CD4-positive, alpha-beta T cell treated with Interleukin-15 for 4 hours (primary cell): Measurements from ENCODE around the gene MYH4.

Experiments used
- DNase-seq: peaks from one replicate; pipeline ENCODE4 v3.0.0-alpha.2; 2020; ENCODE audit warnings: low spot score

Gene MYH4

GRCh38 chr17:10421900-10422542, 47.3 kb downstream of the MYH4 start, which contains the start of gene MYH8:
Gene MYH8, minus strand, starts transcription at chr17:10421950. Its CDS starts 1,723 bp downstream, at chr17:10420227.
- no peak for DNase-seq

- no peak for DNase-seq
These were observed 48.1 kb downstream of the MYH4 start for GRCh38 chr17:10421211-10421610.

- no peak for DNase-seq
These were observed 48.5 kb downstream of the MYH4 start for GRCh38 chr17:10420811-10421210.

DNA sequence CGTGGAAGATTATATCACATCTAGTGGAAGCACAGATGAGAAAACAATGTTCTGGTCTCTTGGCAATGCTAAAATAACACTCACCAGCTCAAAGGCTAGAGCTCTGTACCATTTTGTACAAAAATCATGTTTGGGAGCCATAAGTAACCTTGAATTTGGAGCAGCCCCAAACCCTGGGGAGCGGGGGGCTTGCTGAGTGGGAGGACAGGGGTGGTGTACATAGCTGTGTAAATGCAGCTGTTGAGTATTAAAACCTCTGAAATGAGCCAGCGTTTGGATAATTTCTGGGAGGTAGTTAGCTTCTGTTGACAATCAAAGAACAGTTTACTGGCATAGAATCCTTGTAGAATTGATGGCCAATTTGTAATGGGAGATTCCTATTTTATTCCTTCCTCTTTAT, 51.9 kb downstream of the MYH4 start:
- DNase-seq: no peak

- no peak for DNase-seq
These were observed 54.2 kb downstream of the MYH4 start for GRCh38 chr17:10415161-10415560.

DNA sequence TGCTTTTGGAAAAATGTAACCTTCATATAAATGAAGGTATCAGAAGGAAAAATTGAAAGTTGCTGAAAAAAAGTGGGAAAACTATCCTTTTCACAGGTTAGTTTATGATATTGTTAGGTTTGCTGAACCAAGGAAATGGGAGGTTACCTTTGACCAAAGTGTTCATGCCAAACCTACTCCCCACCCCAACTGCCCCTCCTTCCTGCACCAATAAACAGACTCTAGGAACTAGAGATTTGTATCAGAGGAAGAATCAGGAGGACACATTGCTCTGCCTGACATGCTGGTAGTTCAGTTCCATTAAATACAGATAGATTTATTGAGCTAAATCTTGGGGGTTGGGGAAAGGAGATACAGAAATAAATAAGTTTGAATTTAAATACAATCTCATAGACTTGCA, 65.8 kb downstream of the MYH4 start:
- no peak for DNase-seq

DNA sequence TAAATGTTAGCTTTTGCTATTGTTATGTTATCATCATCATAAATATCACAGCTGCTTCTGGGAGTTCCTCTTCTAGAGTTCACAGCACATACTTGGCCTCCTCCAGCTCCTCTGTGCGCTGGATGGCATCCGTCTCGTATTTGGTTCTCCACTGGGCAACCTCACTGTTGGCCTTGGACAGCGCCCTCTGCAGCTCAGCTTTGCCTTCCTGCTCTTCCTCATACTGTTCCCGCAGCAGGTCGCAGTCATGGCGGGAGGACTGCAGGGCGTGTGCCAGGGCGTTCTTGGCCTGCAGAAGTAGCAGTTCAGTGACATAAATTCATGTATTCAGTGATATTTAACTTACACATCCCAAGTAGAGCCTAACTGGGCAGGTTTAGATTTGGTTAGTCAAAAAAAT, 71.0 kb downstream of the MYH4 start:
- DNase-seq: no peak

DNA sequence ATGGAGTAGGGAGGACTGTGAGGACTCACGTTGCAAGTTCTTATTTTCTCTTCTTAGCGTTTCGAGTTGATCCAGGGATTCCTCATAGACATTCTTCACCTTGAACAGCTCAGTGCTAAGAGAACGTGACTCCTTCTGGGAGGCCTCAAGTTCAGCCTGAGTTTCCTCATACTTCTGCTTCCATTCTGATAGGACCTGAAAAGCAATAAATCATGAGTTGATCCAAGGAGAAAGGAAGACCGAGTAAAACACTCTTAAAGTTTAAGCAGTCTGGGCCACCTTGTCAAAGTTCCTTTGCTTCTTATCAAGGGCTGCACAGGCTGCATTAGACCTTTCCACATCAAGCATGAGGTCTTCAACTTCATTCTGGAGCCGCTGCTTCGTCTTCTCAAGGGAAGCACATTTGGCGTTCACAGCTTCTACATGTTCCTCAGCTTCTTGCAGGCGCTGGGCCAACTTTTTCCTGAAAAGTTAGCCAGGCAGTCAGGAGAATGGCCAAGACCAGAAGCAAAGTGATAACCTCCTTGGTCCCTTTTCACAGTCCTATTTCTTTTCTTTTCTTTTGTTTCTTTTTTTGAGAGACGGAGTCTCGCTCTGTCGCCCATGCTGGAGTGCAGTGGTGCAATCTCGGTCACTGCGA, 72.7 kb downstream of the MYH4 start:
- no peak for DNase-seq

DNA sequence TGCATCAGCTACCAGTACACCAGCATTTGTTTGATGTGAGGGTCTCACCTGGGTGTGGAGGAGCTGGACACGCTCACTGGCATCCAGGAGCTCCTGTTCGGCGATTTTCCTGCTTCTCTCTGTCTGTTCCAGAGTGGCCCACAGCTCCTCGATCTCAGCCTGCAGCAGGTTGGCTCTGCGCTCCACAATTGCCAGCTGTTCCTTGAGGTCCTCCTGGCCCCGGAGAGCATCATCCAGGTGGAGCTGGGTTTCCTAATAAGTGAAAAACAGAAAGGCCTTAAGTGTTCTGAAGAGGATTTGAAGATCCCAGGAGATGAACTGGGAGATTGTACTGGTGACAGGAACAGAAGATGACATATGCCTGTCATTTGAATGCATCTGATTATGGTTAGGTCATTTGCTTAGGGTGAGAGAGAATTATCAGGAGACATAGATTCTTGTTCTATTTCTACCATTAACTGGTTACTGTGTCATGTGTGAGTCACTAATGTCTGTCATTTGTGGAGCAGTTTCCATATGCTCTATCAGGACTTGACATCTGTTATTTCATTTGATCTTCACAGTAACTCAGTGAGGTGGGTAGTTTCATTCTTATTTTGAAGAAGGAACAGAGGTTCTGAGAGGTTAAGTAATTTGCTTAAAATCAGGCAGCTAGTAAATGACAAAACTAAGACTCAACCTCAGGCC, 75.0 kb downstream of the MYH4 start:
- no peak for DNase-seq
